Stimulated activated naive B cell treated with anti-CD40 and anti-IgM and Interleukin-4, amounts not matched to agents 10 μg/mL and 1 μg/mL and 100 μg/mL, for 72 hours (primary cell): Measurements from ENCODE around the gene AKAP1.

Experiments used
- ATAC-seq, 2 donors: fragments of 150-1000 bp; cut with Tn5 transposase; replicated peaks; 2 replicates each; pipeline ENCODE4 v1.10.0; 2021; ENCODE audit warnings: moderate library complexity in 1 of 2
- DNase-seq: peaks from one replicate; pipeline ENCODE4 v3.0.0; 2021
- H3K27ac Mint-ChIP-seq: one replicate; pipeline ENCODE4 v1.8.0; 2022; ENCODE audit warnings: mild to moderate bottlenecking, mixed read lengths
- H3K27me3 Mint-ChIP-seq, 2 donors: one replicate each; pipeline ENCODE4 v1.8.0; 2022; ENCODE audit warnings: mixed read lengths in 2 of 2
- H3K36me3 Mint-ChIP-seq, 2 donors: one replicate each; pipeline ENCODE4 v1.8.0; 2022; ENCODE audit warnings: mixed read lengths in 2 of 2, mild to moderate bottlenecking in 1 of 2
- H3K4me1 Mint-ChIP-seq, 2 donors: one replicate each; pipeline ENCODE4 v1.8.0; 2022; ENCODE audit warnings: mixed read lengths in 2 of 2, mild to moderate bottlenecking in 1 of 2
- H3K4me3 Mint-ChIP-seq, 2 donors: one replicate each; pipeline ENCODE4 v1.8.0; 2022; ENCODE audit warnings: mild to moderate bottlenecking in 2 of 2, mixed read lengths in 2 of 2, moderate library complexity in 1 of 2
- H3K9me3 Mint-ChIP-seq, 2 donors: one replicate each; pipeline ENCODE4 v1.8.0; 2022; ENCODE audit warnings: mixed read lengths in 2 of 2, mild to moderate bottlenecking in 1 of 2

AKAP1 gene

DNA sequence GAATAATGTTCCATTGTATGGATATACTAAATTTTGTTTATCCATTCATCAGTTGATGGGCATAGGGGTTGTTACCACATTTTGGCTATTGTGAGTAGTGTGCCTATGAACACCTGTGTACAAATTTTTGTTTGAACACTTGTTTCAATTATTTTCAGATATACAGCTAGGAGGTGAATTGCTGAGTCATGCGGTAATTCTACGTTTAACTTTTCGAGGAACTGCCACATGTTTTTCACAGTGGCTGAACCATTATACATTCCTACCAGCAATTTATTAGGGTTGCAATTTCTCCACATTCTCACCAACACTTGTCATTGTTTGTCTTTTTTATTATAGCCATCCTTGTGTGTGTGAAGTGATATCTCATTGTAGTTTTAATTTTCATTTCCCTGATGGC lies 75.6 kb downstream of the AKAP1 start:
- Mint-ChIP-seq H3K4me1 (no peaks in the 10 kb centered on the region), H3K27ac (no peak overlapping the region), H3K4me3 (no peak overlapping the region), H3K27me3 (peaks cover 0 to 9% of the 10 kb centered on the region in 2 donors), H3K36me3 (peaks cover 1 to 4% of the 10 kb centered on the region in 2 donors), H3K9me3 (peaks cover 0 to 8% of the 10 kb centered on the region in 2 donors)
- ATAC-seq (no peak), DNase-seq (no peak)

DNA sequence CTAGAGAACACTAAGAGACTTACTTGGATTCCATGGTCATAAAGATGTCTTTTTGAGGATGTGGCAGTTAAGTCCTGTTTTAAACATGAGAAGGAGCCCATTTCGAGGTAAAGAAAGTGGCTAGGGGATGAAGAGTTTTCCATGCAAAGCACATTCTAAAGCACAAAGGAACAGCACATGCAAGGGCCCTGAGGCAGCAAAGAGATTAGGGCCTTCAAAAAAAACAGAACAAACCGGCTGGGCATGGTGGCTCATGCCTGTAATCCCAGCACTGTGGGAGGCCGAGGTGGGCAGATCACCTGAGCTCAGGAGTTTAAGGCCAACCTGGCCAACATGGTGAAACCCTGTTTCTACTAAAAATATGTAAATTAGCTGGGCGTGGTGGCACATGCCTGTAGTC lies 79.8 kb downstream of the AKAP1 start:
- Mint-ChIP-seq H3K36me3 (peaks cover 5 to 9% of the 10 kb centered on the region in 2 donors), H3K27me3 (peaks cover 7 to 20% of the 10 kb centered on the region in 2 donors), H3K27ac (no peak overlapping the region), H3K4me1 (no peaks in the 10 kb centered on the region), H3K4me3 (no peak overlapping the region), H3K9me3 (peaks cover 6 to 15% of the 10 kb centered on the region in 2 donors)
- no peak for DNase-seq
- no peak for ATAC-seq

DNA sequence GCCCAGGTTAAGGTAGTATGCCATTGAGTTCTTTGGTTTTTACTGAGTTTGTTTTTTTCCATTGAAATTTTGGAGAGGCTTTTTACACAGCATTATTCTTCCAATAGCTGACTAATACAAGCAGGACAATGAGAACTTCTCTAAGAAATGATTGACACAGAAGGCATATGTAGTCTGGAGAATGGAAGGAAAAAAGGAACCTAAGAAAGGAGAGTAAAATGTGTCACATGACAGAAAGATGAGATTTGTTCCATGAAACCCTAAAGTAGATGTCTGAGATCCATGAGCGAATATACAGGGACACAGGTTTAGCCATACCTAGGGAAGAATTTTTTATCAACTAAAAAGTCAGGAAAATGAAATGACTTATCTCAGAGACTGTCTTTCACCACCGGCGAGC lies 80.7 kb downstream of the AKAP1 start:
- Mint-ChIP-seq H3K36me3 (peaks cover 5% of the 10 kb centered on the region in 2 donors), H3K27me3 (peaks cover 14 to 23% of the 10 kb centered on the region in 2 donors), H3K4me3 (no peak overlapping the region), H3K9me3 (peaks cover 6 to 11% of the 10 kb centered on the region in 2 donors), H3K4me1 (no peaks in the 10 kb centered on the region), H3K27ac (no peak overlapping the region)
- ATAC-seq (no peak), DNase-seq (no peak)

GRCh38 chr17:57166803-57167202 lies 81.8 kb downstream of the AKAP1 start:
- Mint-ChIP-seq H3K27me3 (peaks cover 19 to 21% of the 10 kb centered on the region in 2 donors), H3K4me3 (no peak overlapping the region), H3K36me3 (peaks cover 5% of the 10 kb centered on the region in 2 donors), H3K4me1 (no peaks in the 10 kb centered on the region), H3K27ac (no peak overlapping the region), H3K9me3 (peaks cover 6 to 7% of the 10 kb centered on the region in 2 donors)
- ATAC-seq (no peak), DNase-seq (no peak)

DNA sequence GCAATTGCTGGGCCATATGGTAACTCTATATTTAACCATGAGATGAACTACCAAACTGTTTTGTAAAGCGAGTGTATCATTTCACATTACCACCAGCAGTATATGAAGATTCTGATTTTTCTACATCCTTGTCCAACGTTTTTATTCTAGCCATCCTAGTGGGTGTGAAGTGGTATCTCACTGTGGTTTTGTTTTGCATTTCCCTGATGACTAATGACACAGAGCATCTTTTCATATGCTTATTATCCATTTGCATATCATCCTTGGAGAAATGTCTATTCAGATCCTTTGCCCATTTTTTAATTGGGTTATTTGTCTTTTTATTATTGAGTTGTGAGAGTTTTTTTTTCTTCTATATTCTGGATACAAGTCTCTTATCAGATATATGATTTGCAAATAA lies 83.6 kb downstream of the AKAP1 start:
- Mint-ChIP-seq H3K4me1 (no peaks in the 10 kb centered on the region), H3K9me3 (peaks cover 6 to 7% of the 10 kb centered on the region in 2 donors), H3K27me3 (peaks cover 24 to 33% of the 10 kb centered on the region in 2 donors), H3K27ac (no peak overlapping the region), H3K4me3 (no peak overlapping the region), H3K36me3 (peaks cover 5% of the 10 kb centered on the region in 2 donors)
- DNase-seq (no peak), ATAC-seq (no peak)

DNA sequence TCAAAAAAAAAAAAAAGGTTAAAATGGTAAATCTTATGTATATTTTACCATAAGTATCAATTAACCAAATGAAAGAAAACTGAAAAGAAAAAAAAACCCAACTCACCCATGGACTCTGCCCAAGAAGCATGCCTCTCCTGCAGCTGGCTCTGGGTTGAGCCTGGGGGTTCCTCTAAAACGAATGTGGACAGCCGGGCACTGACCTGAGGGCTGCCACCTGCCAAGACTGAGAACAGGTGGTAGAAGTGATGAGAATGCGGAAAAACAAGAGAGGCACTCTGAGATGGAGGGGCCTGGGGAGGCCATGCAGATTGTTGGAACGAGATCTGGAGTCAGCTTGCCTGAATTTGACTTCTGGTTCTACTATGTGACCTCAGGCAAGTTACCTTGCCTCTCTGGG lies 85.8 kb downstream of the AKAP1 start:
- Mint-ChIP-seq H3K4me1 (peaks cover 3 to 10% of the 10 kb centered on the region in 2 donors), H3K27ac (no peak overlapping the region), H3K4me3 (no peak overlapping the region), H3K36me3 (peaks cover 4 to 5% of the 10 kb centered on the region in 2 donors), H3K27me3 (peaks cover 30 to 42% of the 10 kb centered on the region in 2 donors), H3K9me3 (peaks cover 6 to 7% of the 10 kb centered on the region in 2 donors)
- ATAC-seq, result no peak
- no peak for DNase-seq
